Measurements from ENCODE around the gene LDLR. TPM values are rescaled to one million over a fixed set of nuclear protein-coding genes. Genes with fewer than 3 reads are reported as not detected.
A peak's percentile ranks its signal among the peaks of the same experiment; 100 is the strongest.

The LDLR gene
- total and polyA plus RNA-seq, 2 donors from 2014 or later: 17.6 to 42.4 TPM

- Histone ChIP-seq H3K36me3 (ENCODE audit: control insufficient read depth in 2 of 3, insufficient read depth in 3 of 3, low read length in 3 of 3) (peaks cover 0 to 23% (median 7%) of the 10 kb centered on the region in 3 donors), H3K4me3 (ENCODE audit: low read length in 3 of 3) (no peak overlapping the region), H3K9me3 (ENCODE audit: control insufficient read depth in 2 of 3, insufficient read depth in 1 of 3, low read length in 3 of 3) (no peaks in the 10 kb centered on the region), H3K27me3 (ENCODE audit: control insufficient read depth, insufficient read depth, low read length) (no peaks in the 10 kb centered on the region), H3K4me1 (ENCODE audit: control insufficient read depth in 2 of 3, insufficient read depth in 2 of 3, low read depth in 1 of 3, low read length in 3 of 3) (peaks cover 0 to 4% (median 0%) of the 10 kb centered on the region in 3 donors), H3K27ac (ENCODE audit: low read depth in 2 of 2, low read length in 2 of 2) (peak overlapping the region; percentile 9 to 61), H3K9ac (ENCODE audit: low read length in 3 of 3) (no peak overlapping the region)
- TF ChIP-seq CTCF (IDR thresholded peaks at IDR 0.05; ENCODE audit: borderline replicate concordance, extremely low read depth, insufficient read depth): no peak
- FAIRE-seq (no peak), DNase-seq (no peak)
- intact Hi-C loops (cut with DNase I): no loop called here
Measured at GRCh38 chr19:11165486-11166030, 76.3 kb downstream of the LDLR start.

- Histone ChIP-seq H3K4me1 (ENCODE audit: control insufficient read depth in 2 of 3, insufficient read depth in 2 of 3, low read depth in 1 of 3, low read length in 3 of 3) (peaks cover 0 to 4% (median 0%) of the 10 kb centered on the region in 3 donors), H3K27ac (ENCODE audit: low read depth in 2 of 2, low read length in 2 of 2) (peak overlapping the region; percentile 9 to 53), H3K9me3 (ENCODE audit: control insufficient read depth in 2 of 3, insufficient read depth in 1 of 3, low read length in 3 of 3) (no peaks in the 10 kb centered on the region), H3K36me3 (ENCODE audit: control insufficient read depth in 2 of 3, insufficient read depth in 3 of 3, low read length in 3 of 3) (peaks cover 0 to 23% (median 7%) of the 10 kb centered on the region in 3 donors), H3K4me3 (ENCODE audit: low read length in 3 of 3) (no peak overlapping the region), H3K9ac (ENCODE audit: low read length in 3 of 3) (no peak overlapping the region), H3K27me3 (ENCODE audit: control insufficient read depth, insufficient read depth, low read length) (no peaks in the 10 kb centered on the region)
- TF ChIP-seq CTCF (IDR thresholded peaks at IDR 0.05; ENCODE audit: borderline replicate concordance, extremely low read depth, insufficient read depth): no peak
- intact Hi-C loops (cut with DNase I): no loop called here
- DNase-seq (peak in 2 of 5 donors; percentile 53 to 88), FAIRE-seq (no peak)
Measured at GRCh38 chr19:11166281-11167142, 77.2 kb downstream of the LDLR start.

GRCh38 chr19:11168568-11168967 lies 79.3 kb downstream of the LDLR start:
- intact Hi-C loops (cut with DNase I): no loop called here
- H3K9ac ChIP-seq (ENCODE audit: low read length in 3 of 3): no peak overlapping the region
- no peaks in the 10 kb centered on the region for H3K9me3 ChIP-seq (ENCODE audit: control insufficient read depth in 2 of 3, insufficient read depth in 1 of 3, low read length in 3 of 3)
- H3K27ac ChIP-seq (ENCODE audit: low read depth in 2 of 2, low read length in 2 of 2): no peak overlapping the region
- peaks cover 1 to 34% (median 11%) of the 10 kb centered on the region in 3 donors for H3K36me3 ChIP-seq (ENCODE audit: control insufficient read depth in 2 of 3, insufficient read depth in 3 of 3, low read length in 3 of 3)
- DNase-seq: no peak
- H3K4me1 ChIP-seq (ENCODE audit: control insufficient read depth in 2 of 3, insufficient read depth in 2 of 3, low read depth in 1 of 3, low read length in 3 of 3): peaks cover 0 to 4% (median 0%) of the 10 kb centered on the region in 3 donors
- no peaks in the 10 kb centered on the region for H3K27me3 ChIP-seq (ENCODE audit: control insufficient read depth, insufficient read depth, low read length)
- no peak for TF ChIP-seq CTCF (IDR thresholded peaks at IDR 0.05; ENCODE audit: borderline replicate concordance, extremely low read depth, insufficient read depth)
- H3K4me3 ChIP-seq (ENCODE audit: low read length in 3 of 3): no peak overlapping the region
- FAIRE-seq: no peak
